ENCODE data around the gene SLC2A1.

- no peak for TF ChIP-seq CTCF (conservative IDR thresholded peaks at IDR 0.05; ENCODE audit: low read depth, low read length)
- TF ChIP-seq EZH2 (IDR thresholded peaks at IDR 0.05; ENCODE audit: low read length, unreplicated experiment) = no peak
- no peak for TF ChIP-seq EZH2phosphoT487 (IDR thresholded peaks at IDR 0.05; ENCODE audit: borderline replicate concordance, low read length)
Measured at GRCh38 chr1:42877380-42877779, 81.3 kb downstream of the SLC2A1 start.
